SK-N-SH (cell line): Measurements from ENCODE around the gene R3HCC1L. TPM values are rescaled to one million over a fixed set of nuclear protein-coding genes. Genes with fewer than 3 reads are reported as not detected.

Experiments used
- CTCF ChIA-PET: fragments of 300-600, 350-600 bp; formaldehyde crosslinking; extraction: SDS; loops from one replicate; lab custom pipeline; 2021; lab: Yijun Ruan, JAX
- POLR2A ChIA-PET: fragments of 350-600 bp; sonication (Branson Sonifier 250); formaldehyde crosslinking; extraction: SDS; loops from one replicate; lab custom pipeline; 2020; ENCODE audit warnings: antibody characterized with exemption, inconsistent platforms; lab: Yijun Ruan, JAX
- DNase-seq: peaks from one replicate; pipeline ENCODE4 v3.0.0; 2012
- H2AFZ ChIP-seq: fragments of 200-600 bp; sonication (generic); 2 replicates; pipeline ENCODE4 v1.8.1; 2016; ENCODE audit warnings: antibody characterized with exemption, mild to moderate bottlenecking, low read depth
- H3F3A ChIP-seq: fragments of 200-600 bp; sonication (generic); replicated peaks from 2 replicates; pipeline ENCODE3; 2016; ENCODE audit warnings: antibody characterized with exemption, mild to moderate bottlenecking; ENCODE audit not compliant: insufficient read depth
- H3K27ac ChIP-seq, 2 experiments: fragments of 200-500 bp in 1 of 2; fragments of 200-600 bp in 1 of 2; sonication (Bioruptor generic) in 1 of 2; sonication (generic), shearing (Covaris generic) in 1 of 2; 2 replicates each; pipeline versions ENCODE4 v1.5.1 to v1.6.1; 2014 to 2016; ENCODE audit warnings: low read depth in 2 of 2, inconsistent platforms in 1 of 2, low read length in 1 of 2, mild to moderate bottlenecking in 1 of 2, mixed read lengths in 1 of 2
- H3K27me3 ChIP-seq: fragments of 200-600 bp; sonication (generic), shearing (Covaris generic); 2 replicates; pipeline ENCODE4 v1.6.1; 2016; ENCODE audit warnings: mixed run types; ENCODE audit not compliant: insufficient read depth
- H3K36me3 ChIP-seq, 2 experiments: fragments of 200-500 bp in 1 of 2; fragments of 200-600 bp in 1 of 2; sonication (Bioruptor generic) in 1 of 2; sonication (generic) in 1 of 2; replicated peaks in 1 of 2; 2 replicates each; pipeline versions ENCODE3 to v1.5.1; 2014 to 2016; ENCODE audit warnings: low read length in 1 of 2, mild to moderate bottlenecking in 1 of 2; ENCODE audit not compliant: insufficient read depth in 2 of 2, control insufficient read depth in 1 of 2
- H3K4me1 ChIP-seq, 2 experiments: fragments of 200-500 bp in 1 of 2; fragments of 200-600 bp in 1 of 2; sonication (Bioruptor generic) in 1 of 2; sonication (generic), shearing (Covaris generic) in 1 of 2; 2 replicates each; pipeline versions ENCODE4 v1.5.1 to v1.6.1; 2014 to 2016; ENCODE audit warnings: low read depth in 1 of 2, low read length in 1 of 2, mixed run types in 1 of 2; ENCODE audit not compliant: insufficient read depth in 2 of 2, control insufficient read depth in 1 of 2
- H3K4me2 ChIP-seq: fragments of 200-600 bp; sonication (generic), shearing (Covaris generic); 2 replicates; pipeline ENCODE4 v1.6.1; 2017; ENCODE audit warnings: mixed run types
- H3K4me3 ChIP-seq, 2 experiments: fragments of 200-500 bp in 1 of 2; fragments of 200-600 bp in 1 of 2; sonication (Bioruptor generic) in 1 of 2; sonication (generic), shearing (Covaris generic) in 1 of 2; 2 replicates each; pipeline versions ENCODE4 v1.5.1 to v1.8.1; 2014 to 2016; ENCODE audit warnings: low read depth in 2 of 2, inconsistent platforms in 1 of 2, low read length in 1 of 2, mild to moderate bottlenecking in 1 of 2, mixed read lengths in 1 of 2, moderate library complexity in 1 of 2
- H3K79me2 ChIP-seq: fragments of 200-600 bp; sonication (generic); 2 replicates; pipeline ENCODE4 v1.8.1; 2017; ENCODE audit warnings: mild to moderate bottlenecking; ENCODE audit not compliant: insufficient read depth
- H3K9ac ChIP-seq: fragments of 200-600 bp; sonication (generic); 2 replicates; pipeline ENCODE4 v1.6.1; 2017; ENCODE audit warnings: mixed run types
- H3K9me2 ChIP-seq: fragments of 200-600 bp; sonication (generic); 2 replicates; pipeline ENCODE4 v1.6.1; 2017; ENCODE audit warnings: mixed run types
- H3K9me3 ChIP-seq: fragments of 200-600 bp; sonication (generic); 2 replicates; pipeline ENCODE4 v1.6.1; 2017; ENCODE audit warnings: mixed run types, mild to moderate bottlenecking, moderate library complexity
- H4K20me1 ChIP-seq: fragments of 200-600 bp; sonication (generic); 2 replicates; pipeline ENCODE4 v1.6.1; 2017; ENCODE audit warnings: mild to moderate bottlenecking, mixed run types; ENCODE audit not compliant: insufficient read depth
- JUND ChIP-seq: IDR thresholded peaks from 2 replicates; pipeline ENCODE4 v1.4.0; 2012
- PBX3 ChIP-seq: IDR thresholded peaks from 2 replicates; pipeline ENCODE4; 2012
- POLR2AphosphoS5 ChIP-seq: IDR thresholded peaks from 2 replicates; pipeline ENCODE4 v1.6.1; 2012; ENCODE audit warnings: low read depth, low read length
- REST ChIP-seq: IDR thresholded peaks from 2 replicates; pipeline ENCODE4 v1.6.1; 2012; ENCODE audit warnings: mild to moderate bottlenecking, low read depth, low read length, moderate library complexity
- RXRA ChIP-seq: IDR thresholded peaks from 2 replicates; pipeline ENCODE4 v1.4.0; 2012; ENCODE audit warnings: low read depth, mild to moderate bottlenecking, borderline replicate concordance
- USF2 ChIP-seq: fragments of 150-350 bp; IDR thresholded peaks from 2 replicates; pipeline ENCODE4 v1.6.1; 2017; ENCODE audit warnings: antibody characterized with exemption, low read length, low read depth, borderline replicate concordance
- WGBS: methylation state at CpG from one replicate; pipeline ENCODE4 v1.1.6; 2017; ENCODE audit warnings: low lambda C conversion rate; 5-methylcytosine and 5-hydroxymethylcytosine counted together
- polyA plus RNA-seq, 3 experiments: library from polyadenylated mRNA; depleted of rRNA; stranded (reverse); fragments of >200 nt; gene quantifications; 2 replicates each; pipeline ENCODE4 v1.2.3, GENCODE V29; 2012
- TF ChIP-seq, protein P1 (sequence below): IDR thresholded peaks from 2 replicates; pipeline ENCODE4 v1.4.0; 2012; ENCODE audit warnings: low read depth, borderline replicate concordance

R3HCC1L gene
- polyA plus RNA-seq, 1 of the 3 experiments (the other 2 are of a cell fraction), result 6.0 TPM

DNA sequence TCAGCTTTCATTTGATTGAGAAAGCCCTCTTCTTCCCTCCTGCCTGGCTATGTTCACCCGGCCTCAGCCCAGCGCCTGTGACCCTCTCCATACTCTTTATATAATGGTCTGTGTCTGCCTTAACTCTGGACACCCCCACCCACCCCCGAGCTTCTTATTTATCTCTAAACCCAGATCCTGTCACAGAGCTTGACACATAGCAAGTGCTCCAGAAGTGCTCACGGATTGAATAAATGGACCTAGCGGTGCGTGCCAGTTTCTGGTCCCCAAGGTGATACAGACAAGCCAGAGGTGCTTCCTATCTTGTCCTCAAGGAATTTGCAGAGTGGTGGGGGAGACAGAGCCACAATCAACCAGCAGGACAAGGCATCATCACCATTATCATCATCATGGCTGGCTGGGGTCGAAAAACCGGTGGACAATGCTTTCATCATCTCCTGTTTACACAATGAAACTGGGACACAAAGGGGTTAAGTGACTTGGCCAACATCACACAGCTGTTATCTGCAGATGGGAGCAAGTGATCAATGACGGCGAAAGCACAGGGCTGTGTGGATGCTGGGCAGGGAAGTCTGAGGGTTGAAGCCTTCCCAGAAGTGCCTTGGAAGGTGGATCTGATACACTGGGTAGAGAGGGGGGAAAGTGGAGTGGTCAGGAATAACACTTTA is 135.8 kb downstream of the R3HCC1L start (continued):
- TF ChIP-seq PBX3, result no peak

- Histone ChIP-seq H3K4me3 (no peak overlapping the region), H3K4me2 (no peak overlapping the region), H3F3A (peaks cover 4% of the 10 kb centered on the region), H3K79me2 (no peaks in the 10 kb centered on the region), H3K9ac (no peak overlapping the region), H4K20me1 (no peaks in the 10 kb centered on the region), H3K27ac (no peak overlapping the region), H3K27me3 (no peaks in the 10 kb centered on the region), H2AFZ (no peak overlapping the region), H3K36me3 (no peaks in the 10 kb centered on the region), H3K9me2 (no peaks in the 10 kb centered on the region), H3K9me3 (no peaks in the 10 kb centered on the region), H3K4me1 (peaks cover 11 to 27% of the 10 kb centered on the region in 2 experiments; a peak in 1 of 4 replicates)
- CTCF ChIA-PET, result interaction anchor here (8.2 kb wide), 1 partner anchor 39 kb away, joined by 64 read pairs; no protein-coding TSS in a partner anchor
- POLR2A ChIA-PET, result no interaction called here
- WGBS, result 100% methylated on average over 1 of the region's 2 CpGs
- TF ChIP-seq, protein P1, sequence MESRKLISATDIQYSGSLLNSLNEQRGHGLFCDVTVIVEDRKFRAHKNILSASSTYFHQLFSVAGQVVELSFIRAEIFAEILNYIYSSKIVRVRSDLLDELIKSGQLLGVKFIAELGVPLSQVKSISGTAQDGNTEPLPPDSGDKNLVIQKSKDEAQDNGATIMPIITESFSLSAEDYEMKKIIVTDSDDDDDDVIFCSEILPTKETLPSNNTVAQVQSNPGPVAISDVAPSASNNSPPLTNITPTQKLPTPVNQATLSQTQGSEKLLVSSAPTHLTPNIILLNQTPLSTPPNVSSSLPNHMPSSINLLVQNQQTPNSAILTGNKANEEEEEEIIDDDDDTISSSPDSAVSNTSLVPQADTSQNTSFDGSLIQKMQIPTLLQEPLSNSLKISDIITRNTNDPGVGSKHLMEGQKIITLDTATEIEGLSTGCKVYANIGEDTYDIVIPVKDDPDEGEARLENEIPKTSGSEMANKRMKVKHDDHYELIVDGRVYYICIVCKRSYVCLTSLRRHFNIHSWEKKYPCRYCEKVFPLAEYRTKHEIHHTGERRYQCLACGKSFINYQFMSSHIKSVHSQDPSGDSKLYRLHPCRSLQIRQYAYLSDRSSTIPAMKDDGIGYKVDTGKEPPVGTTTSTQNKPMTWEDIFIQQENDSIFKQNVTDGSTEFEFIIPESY, result no peak
- TF ChIP-seq JUND (no peak), USF2 (no peak), POLR2AphosphoS5 (no peak), REST (no peak), RXRA (no peak)
- DNase-seq, result no peak
Observed at GRCh38 chr10:98270786-98271185, 136.3 kb downstream of the R3HCC1L start.
